Astrocyte (in vitro differentiated cells and primary cell): Measurements from ENCODE around the gene RAPGEF4.

ENCODE experiments used
- EZH2 ChIP-seq: IDR thresholded peaks from 2 replicates; pipeline ENCODE4 v1.6.1; 2012; ENCODE audit warnings: mild to moderate bottlenecking, low read length, inconsistent platforms; ENCODE audit not compliant: insufficient read depth
- TF ChIP-seq, protein P1 (sequence below): IDR thresholded peaks from 2 replicates; pipeline ENCODE4 v1.5.1; 2011; ENCODE audit warnings: low read depth, mild to moderate bottlenecking, inconsistent platforms, low read length, moderate library complexity; ENCODE audit not compliant: insufficient read depth

DNA sequence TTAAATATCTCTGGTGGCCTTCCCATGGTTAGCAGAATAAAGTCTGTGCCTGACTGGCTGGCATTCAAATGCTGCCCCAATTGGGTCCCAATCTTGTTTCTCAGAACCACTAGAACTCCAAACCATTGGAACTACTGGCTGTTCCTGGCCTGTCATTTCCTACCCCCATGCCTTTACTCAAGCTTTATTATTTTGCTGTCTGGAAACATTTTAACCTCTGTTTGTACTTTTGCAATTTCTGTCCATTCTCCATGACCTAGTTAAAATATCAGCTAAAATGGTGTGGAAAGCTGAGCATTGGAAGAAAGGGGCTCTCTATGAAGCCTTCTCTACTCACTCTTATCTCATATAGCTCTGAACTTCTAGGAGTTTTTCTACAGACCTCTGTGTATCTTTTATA, 38.7 kb downstream of the RAPGEF4 start:
- TF ChIP-seq EZH2, result no peak
- TF ChIP-seq, protein P1, sequence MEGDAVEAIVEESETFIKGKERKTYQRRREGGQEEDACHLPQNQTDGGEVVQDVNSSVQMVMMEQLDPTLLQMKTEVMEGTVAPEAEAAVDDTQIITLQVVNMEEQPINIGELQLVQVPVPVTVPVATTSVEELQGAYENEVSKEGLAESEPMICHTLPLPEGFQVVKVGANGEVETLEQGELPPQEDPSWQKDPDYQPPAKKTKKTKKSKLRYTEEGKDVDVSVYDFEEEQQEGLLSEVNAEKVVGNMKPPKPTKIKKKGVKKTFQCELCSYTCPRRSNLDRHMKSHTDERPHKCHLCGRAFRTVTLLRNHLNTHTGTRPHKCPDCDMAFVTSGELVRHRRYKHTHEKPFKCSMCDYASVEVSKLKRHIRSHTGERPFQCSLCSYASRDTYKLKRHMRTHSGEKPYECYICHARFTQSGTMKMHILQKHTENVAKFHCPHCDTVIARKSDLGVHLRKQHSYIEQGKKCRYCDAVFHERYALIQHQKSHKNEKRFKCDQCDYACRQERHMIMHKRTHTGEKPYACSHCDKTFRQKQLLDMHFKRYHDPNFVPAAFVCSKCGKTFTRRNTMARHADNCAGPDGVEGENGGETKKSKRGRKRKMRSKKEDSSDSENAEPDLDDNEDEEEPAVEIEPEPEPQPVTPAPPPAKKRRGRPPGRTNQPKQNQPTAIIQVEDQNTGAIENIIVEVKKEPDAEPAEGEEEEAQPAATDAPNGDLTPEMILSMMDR, result no peak
